LNCaP clone FGC (cell line): ENCODE results near the gene ANKH.
"Not testable (repeated sequence)": the region's sequence is repeated elsewhere in the genome, so short reads cannot be mapped to it uniquely, and the experiment has no call there.

ENCODE experiments used
- DNase-seq: peaks from one replicate; pipeline ENCODE4 v3.0.0-alpha.2; 2011; ENCODE audit warnings: low read depth
- H3K4me3 ChIP-seq: 2 replicates; pipeline ENCODE4 v1.5.1; 2011; ENCODE audit warnings: mild to moderate bottlenecking, low read depth, low read length, control low read depth
- TF ChIP-seq, protein P1 (sequence below): IDR thresholded peaks from 2 replicates; pipeline ENCODE4 v1.5.1; 2012; ENCODE audit warnings: mild to moderate bottlenecking; ENCODE audit not compliant: control insufficient read depth, insufficient read depth; ENCODE audit errors: extremely low read depth

Gene ANKH

DNA sequence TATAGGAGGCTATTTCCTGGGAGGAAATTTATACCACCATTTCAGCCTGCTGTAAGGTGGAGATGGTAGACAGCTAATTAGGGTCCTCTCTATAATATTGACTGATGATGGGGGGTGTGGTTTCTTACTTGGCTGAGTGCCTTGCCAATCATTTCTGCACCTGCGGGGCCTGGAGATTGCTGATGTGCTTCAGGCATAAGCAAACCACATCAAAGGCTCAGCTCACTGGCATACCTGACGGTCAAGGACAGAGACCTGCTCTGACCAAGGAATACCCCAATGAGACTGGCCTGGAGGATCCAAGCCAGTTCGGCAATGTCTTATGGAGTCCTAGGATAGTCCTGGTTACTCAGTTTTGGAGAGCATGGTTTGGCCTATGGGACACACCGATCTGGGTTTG, 29.5 kb downstream of the ANKH start:
- H3K4me3 ChIP-seq, result no peak overlapping the region
- DNase-seq, result no peak
- TF ChIP-seq, protein P1, sequence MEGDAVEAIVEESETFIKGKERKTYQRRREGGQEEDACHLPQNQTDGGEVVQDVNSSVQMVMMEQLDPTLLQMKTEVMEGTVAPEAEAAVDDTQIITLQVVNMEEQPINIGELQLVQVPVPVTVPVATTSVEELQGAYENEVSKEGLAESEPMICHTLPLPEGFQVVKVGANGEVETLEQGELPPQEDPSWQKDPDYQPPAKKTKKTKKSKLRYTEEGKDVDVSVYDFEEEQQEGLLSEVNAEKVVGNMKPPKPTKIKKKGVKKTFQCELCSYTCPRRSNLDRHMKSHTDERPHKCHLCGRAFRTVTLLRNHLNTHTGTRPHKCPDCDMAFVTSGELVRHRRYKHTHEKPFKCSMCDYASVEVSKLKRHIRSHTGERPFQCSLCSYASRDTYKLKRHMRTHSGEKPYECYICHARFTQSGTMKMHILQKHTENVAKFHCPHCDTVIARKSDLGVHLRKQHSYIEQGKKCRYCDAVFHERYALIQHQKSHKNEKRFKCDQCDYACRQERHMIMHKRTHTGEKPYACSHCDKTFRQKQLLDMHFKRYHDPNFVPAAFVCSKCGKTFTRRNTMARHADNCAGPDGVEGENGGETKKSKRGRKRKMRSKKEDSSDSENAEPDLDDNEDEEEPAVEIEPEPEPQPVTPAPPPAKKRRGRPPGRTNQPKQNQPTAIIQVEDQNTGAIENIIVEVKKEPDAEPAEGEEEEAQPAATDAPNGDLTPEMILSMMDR, result no peak

DNA sequence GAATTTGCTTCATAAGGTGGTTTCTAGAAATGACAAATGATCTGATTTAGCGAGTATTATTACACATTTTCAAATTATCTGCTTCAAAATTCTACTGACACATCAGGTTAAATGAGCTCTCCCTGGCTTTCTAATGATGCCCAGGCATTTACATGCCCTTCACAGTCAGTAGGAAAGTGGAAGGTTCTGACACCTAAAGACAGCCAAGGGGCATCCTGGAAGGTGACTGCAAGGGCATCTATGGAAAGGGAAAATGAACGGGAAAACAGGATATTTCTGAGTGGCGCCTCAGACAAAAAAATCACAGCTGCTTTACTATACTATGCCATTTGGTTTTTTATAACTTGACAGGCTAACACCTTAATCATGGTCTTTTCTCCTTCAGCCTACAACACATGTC, 31.0 kb downstream of the ANKH start:
- DNase-seq, result no peak
- TF ChIP-seq, protein P1, result no peak
- H3K4me3 ChIP-seq, result no peak overlapping the region

DNA sequence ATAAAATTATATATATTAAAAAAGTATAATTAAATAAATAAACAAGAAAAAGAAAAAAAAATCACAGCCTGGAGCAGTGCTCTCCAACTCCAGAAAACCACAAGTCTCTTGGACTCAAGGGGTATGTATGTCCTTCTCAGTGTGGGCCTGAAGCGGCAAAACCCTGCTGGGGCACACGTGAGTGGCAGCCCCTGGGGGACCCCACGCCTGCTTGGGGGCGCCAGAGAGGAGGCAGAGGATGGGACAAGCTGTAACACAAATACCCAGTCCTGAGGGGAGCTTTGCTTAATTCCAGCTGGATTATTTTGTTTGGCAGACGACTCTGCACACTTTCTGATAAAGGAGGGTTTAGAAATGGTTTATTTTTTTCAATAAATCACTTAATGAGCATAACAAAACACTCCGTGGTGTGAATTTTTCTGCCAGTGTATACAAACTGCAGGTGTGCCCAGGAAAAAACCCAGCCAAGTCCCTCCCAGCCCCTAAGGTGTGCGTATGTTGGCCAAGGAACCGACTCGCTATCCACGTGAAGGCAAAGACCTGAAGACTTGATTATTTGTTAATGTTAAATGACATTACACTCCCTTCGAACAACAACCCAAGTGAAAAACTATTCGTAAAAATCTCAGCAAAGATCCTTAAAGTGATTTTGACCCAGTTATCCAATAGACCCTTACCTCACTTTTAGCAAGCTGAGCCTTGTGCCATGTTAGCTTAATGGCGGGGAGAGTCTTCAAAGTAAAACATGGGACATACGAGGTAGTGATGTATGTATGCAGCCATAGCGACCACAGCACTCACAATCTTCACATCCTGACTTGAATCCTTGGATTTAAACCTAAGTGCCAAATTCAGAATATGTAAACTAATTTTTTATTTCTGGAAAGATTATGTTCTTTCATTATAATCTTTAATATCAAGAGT, 32.9 kb downstream of the ANKH start:
- no peak for DNase-seq
- H3K4me3 ChIP-seq, result no peak overlapping the region
- TF ChIP-seq, protein P1, result no peak

DNA sequence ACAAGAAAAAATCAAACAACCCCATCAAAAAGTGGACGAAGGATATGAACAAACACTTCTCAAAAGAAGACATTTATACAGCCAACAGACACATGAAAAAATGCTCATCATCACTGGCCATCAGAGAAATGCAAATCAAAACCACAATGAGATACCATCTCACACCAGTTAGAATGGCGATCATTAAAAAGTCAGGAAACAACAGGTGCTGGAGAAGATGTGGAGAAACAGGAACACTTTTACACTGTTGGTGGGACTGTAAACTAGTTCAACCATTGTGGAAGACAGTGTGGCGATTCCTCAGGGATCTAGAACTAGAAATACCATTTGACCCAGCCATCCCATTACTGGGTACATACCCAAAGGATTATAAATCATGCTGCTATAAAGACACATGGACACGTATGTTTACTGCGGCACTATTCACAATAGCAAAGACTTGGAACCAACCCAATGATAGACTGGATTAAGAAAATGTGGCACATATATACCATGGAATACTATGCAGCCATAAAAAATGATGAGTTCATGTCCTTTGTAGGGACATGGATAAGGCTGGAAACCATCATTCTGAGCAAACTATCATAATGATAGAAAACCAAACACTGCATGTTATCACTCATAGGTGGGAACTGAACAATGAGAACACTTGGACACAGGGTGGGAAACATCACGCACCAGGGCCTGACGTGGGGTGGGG, 34.0 kb downstream of the ANKH start:
- DNase-seq, result not testable (repeated sequence)

DNA sequence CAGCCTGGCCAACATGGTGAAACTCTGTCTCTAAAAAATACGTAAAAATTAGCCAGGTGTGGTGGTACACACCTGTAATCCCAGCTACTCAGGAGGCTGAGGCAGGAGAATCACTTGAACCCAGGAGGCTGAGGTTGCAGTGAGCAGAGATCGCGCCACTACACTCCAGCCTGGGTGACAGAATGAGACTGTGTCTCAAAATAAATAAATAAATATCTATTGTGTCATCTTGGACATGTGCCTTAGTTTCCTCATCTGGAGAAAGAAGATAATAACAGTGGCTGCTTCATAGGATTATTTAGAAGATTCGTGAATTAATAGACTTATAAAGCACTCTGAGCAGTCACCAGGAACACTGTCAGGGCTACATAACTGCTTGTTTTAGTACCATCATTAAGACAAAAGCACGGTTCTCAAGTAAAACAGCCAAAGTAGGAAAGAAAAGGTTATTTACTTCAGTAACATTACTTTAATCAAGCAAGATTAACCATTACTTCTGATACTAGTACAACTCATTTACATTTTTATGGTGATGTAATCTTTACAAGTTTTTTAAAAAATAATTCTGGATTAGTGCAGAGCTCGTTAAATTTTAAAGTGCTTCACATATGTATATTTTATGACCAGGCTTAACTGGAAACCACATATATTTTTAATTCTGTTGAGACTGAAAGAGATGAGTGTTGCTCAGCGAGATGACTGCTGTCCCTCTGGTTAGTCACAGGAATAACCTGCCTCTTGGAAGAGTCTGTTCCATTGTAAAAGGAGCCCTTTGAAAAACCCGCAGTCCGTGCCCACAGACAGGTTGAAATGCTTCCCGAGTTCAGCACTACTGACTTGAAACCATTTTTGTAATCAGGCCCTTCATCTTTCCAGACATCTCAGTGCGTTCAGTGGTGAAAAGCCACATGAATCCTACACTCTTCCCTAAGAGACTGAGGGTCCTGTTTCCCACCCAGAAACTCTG, 36.7 kb downstream of the ANKH start:
- TF ChIP-seq, protein P1, result no peak
- DNase-seq, result no peak

More for the DNA sequence above, 34.0 kb downstream of the ANKH start:
- not testable (repeated sequence) for H3K4me3 ChIP-seq

DNA sequence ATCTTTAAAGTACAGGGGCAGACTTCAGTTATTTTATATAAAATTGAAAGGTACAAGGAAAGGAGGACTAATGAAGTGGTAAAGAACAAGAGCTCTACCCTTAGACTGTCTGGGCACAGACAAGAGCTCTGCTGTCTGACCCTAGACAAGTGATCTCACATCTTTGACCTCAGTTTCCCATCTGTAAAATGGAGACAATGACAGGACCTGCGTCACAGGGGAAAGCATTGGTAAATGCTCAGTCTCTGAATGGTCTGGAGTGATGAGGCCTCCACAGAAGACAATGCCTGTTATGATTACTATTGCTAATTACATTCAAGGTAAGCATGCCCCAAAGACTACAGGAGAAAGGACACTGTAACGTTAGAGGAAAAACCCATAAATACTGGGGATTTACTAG, 37.5 kb downstream of the ANKH start:
- no peak overlapping the region for H3K4me3 ChIP-seq
- TF ChIP-seq, protein P1, result no peak
- no peak for DNase-seq

More for the DNA sequence above, 36.7 kb downstream of the ANKH start:
- no peak overlapping the region for H3K4me3 ChIP-seq
